GM19025 (cell line): ENCODE measurements around the gene DPM3.
A peak's percentile ranks its signal among the peaks of the same experiment; 100 is the strongest.
"Not testable (repeated sequence)": the region's sequence is repeated elsewhere in the genome, so short reads cannot be mapped to it uniquely, and the experiment has no call there.

Source experiments
- ATAC-seq: cut with Tn5 transposase; IDR thresholded peaks from one replicate; pipeline ENCODE4 v1.9.1; 2021; ENCODE audit warnings: mild to moderate bottlenecking, low read depth, moderate library complexity; ENCODE audit not compliant: unreplicated experiment

The DPM3 gene, protein sequence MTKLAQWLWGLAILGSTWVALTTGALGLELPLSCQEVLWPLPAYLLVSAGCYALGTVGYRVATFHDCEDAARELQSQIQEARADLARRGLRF

DNA sequence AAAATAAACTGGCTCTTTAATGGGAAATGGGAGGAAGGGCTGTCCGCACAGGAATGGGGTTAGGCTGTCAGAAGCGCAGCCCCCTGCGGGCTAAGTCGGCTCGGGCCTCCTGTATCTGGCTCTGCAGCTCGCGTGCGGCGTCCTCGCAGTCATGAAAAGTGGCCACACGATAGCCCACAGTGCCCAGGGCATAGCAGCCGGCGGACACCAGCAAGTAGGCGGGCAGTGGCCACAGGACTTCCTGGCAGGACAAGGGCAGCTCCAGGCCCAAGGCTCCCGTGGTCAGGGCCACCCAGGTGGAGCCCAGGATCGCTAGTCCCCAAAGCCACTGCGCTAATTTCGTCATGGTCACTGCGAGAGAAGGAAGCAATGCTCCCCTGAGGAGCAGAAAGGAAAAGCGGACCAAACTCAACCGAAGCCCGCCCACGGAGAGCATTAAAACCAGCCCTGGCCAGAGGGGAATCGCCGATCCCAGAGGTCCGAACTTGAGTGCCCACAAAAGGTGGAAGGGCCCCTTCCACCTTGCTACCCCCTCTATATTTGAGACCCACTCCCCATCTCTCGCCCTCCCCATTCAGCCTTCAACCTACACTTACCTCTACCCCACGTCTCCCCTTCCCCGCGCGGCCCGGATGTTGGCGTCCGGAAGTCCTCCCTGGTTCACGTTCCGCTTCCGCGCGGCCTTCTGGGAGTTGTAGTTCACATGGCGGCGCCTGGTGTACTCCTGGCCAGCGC lies at the start of gene DPM3:
TSS of gene DPM3 (minus strand) at position 637 of the 735 bp plus-strand sequence. CDS start at position 346, 291 bp downstream.
- ATAC-seq: peak; percentile 56

DNA sequence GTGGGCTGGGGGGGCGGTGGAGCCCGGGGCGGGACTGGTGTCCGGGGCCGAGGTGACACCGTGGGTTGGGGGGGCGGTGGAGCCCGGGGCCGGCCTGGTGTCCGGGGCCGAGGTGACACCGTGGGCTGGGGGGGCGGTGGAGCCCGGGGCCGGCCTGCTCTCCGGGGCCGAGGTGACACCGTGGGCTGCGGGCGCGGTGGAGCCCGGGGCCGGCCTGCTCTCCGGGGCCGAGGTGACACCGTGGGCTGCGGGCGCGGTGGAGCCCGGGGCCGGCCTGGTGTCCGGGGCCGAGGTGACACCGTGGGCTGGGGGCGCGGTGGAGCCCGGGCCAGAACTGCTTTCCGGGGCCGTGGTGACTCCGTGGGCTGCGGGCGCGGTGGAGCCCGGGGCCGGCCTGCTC lies 49.6 kb upstream of the DPM3 start:
- not testable (repeated sequence) for ATAC-seq

DNA sequence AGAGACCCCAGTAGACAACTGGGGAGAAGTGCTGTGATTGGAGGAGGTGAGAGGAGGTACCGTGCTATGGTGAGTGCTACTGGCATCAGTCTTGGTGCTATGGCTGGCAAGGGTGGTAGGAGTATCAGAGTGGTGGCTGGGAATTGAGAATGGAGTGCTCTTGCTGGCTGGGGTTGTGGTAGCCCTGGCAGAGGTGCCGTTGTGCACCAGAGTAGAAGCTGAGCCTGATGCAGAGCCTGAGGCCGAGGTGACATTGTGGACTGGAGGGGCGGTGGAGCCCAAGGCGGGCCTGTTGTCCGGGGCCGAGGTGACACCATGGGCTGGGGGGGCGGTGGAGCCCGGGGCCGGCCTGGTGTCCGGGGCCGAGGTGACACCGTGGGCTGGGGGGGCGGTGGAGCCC lies 47.9 kb upstream of the DPM3 start:
- ATAC-seq: no peak

DNA sequence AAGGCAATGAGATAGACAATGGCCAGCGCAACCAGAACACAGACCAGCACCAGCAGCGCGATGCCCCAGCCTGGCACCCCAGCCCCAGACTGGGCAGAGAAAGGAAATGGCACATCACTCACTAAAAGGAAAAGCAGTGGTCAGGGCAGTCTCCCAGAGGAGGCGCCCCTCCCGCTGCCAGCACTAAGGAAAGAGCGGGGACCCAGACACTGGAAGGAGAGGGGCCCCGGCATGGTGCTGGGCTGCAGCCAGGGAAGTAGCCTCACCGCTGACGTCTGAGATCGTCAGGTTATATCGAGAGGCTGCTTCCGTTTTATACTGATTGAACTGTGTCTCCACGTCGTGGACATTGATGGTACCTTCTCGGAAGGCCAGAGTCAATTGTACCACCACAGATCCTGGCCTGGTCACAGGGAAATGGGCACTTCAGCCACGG lies 47.1 kb upstream of the DPM3 start:
- no peak for ATAC-seq

DNA sequence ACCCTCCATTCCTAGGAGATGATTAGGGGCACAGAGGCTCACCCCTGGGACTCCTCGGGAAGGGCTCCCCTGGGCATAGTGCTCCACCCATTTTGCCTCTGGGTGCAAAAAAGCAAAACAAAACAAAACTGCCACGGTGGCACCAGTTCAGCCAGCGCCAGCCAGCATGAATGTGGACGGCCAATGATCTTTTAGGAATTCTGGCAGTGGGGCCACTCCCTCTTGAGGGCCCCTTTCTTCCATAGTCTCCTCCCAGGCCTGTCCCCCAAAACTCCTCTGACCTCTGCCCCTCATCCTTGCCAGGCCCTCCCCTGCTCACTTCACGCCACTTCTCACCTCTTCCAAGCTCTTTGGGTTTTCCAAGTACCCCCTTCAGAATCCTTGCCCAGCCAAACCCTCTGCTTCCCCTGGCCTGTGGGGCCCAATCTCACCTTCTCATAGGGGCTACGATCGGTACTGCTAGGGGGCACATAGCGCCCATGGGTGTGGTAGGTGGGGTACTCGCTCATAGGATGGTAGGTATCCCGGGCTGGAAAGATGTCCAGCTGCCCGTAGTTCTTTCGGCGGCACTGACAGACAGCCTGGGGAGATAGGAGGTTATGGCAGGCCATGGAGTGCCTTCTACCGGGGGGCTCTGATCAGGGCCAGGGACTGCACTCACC lies 46.6 kb upstream of the DPM3 start:
- no peak for ATAC-seq

DNA sequence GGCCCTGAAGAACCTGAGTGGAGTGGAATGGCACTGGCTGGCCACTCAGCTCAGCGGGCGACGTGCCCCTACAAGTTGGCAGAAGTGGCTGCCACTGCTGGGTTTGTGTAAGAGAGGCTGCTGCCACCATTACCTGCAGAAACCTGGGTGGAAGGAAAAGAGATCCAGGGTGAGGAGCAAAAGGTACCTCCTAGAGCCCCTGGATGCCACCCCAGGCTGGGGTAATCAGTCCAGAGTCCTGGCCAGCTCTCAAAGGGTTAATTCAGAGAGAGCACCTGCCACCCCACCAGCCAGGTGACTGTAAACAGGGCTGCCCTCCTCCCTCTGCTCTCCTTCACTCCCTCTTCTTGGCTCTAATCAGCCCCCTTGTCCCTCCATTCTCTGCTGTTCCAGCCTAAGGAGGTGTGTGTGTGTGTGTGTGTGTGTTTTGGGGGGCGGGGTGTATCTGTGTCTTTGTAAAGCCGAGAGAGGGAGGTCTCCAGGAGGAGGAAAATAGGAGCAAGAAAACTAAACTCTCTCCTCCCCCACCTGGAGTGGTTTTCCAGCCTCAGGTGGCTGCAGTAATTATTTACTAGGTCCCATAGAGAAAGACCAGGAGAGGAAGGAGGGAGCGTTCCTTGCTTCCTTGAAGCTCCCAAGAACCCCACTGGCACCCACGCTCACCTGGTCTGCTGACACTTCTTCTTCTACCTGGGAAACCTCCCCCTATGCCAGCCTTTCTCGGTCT lies 45.9 kb upstream of the DPM3 start:
- no peak for ATAC-seq

DNA sequence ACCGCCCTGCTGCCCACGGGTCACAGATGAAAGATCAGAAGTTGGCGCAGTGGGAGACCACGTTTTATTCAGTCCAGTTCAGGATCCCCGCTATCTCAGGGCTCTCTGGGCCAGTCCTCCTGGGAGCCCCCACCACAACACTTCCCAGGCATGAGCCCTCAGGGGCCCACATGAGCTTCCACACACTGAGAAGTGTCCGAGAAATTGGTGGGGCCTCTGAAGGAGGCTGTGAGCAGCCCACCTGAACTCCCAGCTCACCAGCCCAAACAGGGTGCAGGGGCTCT lies 45.4 kb upstream of the DPM3 start:
- no peak for ATAC-seq

DNA sequence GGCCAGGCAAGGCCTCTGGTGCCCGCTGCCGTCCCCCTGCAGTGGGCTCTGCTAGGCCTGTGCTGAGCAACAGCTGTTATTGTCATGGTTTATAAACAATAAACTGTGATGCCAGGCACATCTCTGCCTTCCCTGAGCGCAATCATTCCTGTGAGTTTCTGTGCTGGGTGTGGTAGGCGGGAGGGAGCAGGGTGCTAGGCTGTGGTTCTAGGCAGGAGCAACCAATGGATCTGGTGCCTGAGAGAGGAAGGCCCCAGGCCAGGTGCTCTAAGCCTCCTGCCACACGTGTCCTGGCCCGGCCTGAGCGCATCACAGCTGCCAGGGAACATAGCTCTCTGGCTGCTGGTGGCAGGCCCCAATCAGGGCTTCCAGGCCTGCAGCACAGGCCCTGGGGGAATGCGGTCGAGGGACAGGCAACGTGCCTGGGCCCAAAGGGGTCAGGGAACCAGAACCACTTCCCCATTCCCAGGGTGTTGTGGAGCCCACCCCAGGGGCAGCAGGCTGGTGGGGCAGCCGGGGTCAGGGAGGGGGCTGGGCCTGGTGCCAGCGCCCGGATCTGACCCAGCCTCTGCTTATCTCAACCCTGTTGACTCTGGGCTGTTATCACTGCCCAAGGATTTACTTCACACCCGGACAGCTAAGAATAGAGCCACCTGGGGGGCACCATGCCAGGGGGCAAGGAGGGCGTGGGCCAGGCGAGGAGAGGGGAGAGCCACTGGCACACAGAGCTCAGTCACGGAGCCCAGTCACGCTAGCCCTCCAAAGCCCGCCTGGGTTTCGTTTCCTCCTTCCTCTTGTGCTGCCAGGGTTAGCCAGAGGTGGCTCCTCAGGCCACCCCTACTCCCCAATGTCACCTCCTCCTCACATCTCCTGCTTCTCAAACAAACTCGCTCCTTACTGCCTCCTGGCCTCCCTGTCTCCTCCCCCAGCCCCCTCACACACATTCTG lies 44.8 kb upstream of the DPM3 start:
- ATAC-seq: peak; percentile 85

DNA sequence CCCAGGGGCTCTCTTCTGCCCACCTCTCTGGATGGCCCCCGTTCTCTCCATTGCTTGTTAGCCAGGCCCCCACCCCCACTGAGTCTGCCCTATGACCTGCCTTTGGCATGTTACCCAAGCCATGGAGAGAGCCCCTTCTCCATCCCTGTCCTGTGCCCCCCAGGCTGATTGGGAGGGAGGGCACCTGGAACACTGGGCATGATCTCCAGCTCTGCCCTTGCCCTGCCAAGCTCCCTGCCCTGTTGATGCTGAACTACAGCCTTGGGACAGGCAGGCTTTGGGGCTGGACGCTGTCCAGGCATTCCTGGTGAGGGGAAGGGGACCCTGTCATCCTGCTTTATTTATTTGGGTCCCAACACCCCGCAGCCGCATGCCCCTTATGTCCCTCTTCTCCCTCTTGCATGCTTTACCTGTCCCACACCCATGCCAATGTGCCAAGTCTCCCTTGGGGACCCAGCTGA lies 44.0 kb upstream of the DPM3 start:
- no peak for ATAC-seq

DNA sequence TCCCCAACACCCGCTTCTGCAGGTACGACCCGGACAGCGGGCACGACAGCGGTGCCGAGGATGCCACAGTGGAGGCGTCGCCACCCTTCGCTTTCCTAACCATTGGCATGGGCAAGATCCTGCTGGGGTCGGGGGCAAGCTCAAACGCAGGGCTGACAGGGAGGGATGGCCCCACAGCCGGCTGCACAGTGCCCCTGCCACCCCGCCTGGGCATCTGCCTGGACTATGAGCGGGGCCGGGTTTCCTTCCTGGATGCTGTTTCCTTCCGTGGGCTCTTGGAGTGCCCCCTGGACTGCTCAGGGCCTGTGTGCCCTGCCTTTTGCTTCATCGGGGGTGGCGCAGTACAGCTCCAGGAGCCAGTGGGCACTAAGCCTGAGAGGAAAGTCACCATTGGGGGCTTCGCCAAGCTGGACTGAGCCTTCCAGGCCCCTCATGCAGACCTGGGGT lies 43.5 kb upstream of the DPM3 start:
- ATAC-seq: no peak

DNA sequence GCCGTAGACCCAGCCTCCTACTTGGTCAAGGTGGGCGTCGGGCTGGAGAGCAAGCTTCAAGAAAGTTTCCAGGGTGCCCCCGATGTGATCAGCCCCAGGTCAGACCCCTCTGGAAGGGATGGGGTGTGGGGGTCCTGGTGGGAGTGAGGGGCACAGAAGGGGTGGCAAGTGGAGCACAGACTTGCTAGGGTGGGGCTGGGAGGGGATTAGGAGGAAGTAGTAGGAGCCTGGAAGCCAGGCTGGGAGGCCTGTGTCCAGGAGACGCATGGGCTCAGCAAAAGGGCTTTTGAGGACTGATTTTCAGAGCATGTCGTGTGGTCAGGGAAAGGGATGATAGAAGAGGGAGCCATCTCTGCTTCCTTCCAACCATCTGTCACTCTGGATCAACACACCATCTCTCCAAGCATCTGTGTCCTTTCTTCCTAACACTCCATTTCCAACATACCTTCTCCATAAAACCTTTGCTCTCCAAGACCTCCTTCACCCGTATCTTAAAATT lies 41.8 kb upstream of the DPM3 start:
- no peak for ATAC-seq

DNA sequence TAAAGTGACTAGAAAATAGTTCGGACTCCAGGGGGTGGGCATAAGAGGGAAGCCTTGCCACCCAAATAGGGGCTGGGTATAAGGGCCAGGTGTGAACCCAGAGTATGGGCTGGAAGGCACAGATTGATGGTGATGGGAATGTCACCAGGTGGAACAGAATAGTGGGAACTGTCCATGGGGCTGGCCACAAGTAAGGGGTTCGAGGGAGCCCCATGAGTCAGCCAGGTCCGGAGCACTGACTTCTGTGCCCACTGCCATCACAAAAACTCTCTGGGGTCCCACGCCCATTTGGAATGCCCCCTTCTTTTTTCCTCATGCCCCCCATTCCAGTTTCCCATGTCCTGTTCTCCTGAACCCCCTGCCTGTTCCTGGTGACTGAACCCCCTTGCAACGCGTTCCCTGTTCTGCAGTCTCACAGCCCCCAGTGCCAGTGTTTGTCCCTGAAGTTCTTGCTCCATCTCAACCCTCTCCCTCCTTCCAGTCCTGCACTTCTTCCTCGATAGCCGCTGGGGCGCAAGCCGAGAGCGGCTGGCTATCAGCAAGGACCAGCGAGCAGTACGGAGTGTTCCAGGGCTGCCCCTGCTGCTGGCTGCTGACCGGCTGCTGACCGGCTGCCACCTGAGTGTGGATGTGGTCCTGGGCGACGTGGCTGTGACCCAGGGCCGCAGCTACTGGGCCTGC lies 41.2 kb upstream of the DPM3 start:
- no peak for ATAC-seq

DNA sequence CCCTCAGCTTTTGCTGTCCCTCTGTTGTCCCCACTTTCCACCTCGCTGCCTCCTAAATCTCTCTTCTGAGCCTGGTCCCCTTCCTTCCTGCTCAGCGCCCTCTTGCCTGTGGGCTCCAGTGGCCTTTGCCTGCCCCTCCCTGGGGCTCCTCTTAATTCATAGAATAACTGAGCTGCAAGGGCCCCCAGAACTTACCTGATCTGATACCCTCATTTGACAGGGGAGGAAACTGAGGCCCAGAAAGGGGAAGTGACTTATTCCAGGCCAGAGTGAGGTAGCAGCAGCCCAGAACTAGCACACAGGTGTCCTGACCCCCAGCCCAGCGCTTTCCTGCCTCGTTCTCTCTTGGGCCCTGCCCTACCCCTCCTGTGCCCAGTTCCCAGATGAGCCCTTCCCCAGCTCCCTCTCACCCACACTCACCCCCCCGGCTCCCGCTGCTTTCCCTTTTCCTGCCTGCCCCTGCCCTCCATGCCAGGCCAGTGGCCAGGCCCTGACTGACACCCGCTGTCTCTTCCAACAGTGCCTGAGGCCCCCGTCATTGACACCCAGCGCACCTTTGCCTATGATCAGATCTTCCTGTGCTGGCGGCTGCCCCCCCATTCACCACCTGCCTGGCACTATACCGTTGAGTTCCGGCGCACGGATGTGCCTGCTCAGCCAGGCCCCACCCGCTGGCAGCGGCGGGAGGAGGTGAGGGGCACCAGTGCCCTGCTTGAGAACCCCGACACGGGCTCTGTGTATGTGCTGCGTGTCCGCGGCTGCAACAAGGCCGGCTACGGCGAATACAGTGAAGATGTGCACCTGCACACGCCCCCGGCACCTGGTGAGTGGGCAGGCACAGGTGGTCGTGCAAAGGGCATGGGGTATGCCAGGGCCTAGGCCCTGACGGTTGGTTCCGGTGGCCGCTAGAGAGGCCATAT lies 39.0 kb upstream of the DPM3 start:
- no peak for ATAC-seq

DNA sequence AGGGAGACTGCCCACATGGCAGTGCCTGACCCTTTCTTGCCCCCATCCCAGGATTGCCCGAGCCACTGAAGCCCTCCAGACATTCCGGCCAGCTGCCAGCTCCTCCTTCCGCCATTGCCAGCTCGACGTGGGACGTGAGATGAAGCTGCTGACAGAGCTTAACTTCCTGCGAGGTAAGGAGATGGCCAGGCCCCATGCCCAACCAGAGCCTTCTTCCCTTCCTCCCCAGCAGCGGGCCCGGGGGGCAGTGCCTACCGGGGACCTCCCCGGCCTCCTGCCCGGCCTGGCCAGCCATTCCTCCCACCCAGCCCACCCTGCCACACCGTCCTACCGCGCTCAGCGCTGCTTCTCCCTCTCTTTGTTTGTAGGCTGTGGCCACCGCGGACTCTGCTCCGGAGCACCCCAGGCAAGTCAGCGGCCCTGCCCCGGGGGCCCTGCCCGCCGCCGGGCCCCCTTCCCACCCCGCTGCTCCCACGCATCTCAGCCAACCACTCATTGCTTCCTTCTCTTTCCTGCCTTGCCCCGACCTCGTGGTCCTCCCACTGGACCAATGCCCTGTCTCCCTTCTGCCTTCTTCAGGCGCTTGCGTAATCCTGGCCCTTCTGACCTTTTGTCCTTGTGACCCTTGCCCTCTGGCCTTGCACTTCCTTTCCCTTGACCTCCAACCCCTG lies 38.2 kb upstream of the DPM3 start:
- no peak for ATAC-seq

DNA sequence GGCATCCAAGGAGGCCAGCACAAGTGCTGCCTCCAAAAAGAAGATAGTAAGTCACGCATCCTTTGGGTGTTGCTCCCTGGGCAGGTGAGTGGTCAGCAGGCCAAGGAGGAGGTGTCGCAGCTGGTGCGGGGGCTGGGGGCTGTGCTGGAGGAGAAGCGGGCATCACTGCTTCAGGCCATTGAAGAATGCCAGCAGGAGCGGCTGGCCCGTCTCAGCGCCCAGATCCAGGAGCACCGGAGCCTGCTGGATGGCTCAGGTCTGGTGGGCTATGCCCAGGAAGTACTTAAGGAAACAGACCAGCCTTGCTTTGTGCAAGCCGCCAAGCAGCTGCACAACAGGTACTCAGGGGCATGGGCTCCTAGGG lies 37.6 kb upstream of the DPM3 start:
- no peak for ATAC-seq

DNA sequence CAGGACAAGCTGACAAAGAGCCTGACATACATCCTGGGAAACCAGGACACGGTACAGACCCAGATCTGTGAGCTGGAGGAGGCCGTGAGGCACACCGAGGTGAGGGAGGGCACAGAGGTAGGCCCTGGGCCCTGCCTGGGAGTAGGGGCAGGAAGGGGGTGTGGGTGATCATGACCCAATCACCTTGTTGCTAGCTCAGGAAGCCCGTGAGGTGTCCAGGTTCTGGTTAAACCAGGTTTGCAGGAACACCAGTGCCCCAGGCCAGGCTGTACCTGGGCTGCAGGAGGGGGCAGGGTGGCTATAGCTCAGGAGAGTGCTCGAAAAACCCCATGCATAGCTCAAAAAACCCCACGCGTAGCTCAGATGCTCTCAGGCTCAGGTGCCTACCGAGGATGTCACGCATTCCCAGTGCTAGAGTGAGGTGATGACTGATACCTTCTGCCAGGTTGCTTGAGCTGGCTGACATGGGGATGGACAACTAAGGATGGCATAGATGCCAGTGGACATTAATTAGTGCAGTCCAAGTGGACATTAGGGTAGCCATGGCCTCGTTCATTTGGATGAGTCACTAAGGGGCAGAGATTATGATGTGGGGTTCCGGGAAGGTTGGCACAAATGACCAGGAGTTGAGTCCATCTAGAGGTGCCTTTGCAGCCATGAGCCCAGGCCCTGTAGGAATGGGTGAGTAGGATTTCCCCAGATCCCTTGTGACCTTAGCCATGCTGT lies 37.0 kb upstream of the DPM3 start:
- no peak for ATAC-seq

DNA sequence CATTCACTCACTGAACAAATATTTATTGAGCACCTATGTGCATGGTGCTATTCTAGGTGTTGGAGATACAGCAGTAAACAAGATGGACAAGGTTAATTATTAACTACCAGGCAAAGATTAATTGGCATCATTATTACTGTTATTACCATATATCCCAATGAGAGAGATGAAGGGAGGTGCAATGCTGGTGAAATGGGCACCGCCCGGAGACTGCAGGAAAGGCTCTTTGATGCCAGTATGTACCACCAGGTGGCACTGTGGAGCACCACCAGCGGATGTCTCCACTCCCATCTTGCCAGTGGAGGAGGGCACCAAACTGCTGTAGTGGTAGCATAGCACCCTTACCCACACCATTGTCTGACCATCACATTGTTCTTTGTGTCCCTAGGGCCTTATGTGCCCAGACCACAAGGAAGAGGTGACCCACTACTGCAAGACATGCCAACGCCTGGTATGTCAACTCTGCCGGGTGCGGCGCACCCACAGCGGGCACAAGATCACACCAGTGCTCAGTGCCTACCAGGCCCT lies 36.3 kb upstream of the DPM3 start:
- no peak for ATAC-seq
